Aorta (tissue), 5 donors: ENCODE measurements around the gene AUTS2. TPM values are rescaled to one million over a fixed set of nuclear protein-coding genes. Genes with fewer than 3 reads are reported as not detected.

Experiments used
- ATAC-seq: fragments of 200-7000 bp; cut with Tn5 transposase; one replicate; pipeline ENCODE4 v1.9.1; 2022; ENCODE audit warnings: moderate library complexity; ENCODE audit not compliant: low FRiP score
- DNase-seq, 2 donors: peaks; one replicate each; pipeline ENCODE4 v3.0.0-alpha.2; 2020
- H3K27ac ChIP-seq, 2 donors: one replicate each; pipeline ENCODE4 v1.5.1; 2013; ENCODE audit warnings: low read length in 2 of 2, mild to moderate bottlenecking in 2 of 2, moderate library complexity in 2 of 2, control low read depth in 1 of 2, inconsistent platforms in 1 of 2, low read depth in 1 of 2
- H3K27me3 ChIP-seq, 2 donors: one replicate each; pipeline ENCODE4 v1.6.1; 2013; ENCODE audit warnings: control low read depth in 1 of 2, low read length in 1 of 2, mild to moderate bottlenecking in 1 of 2, moderate library complexity in 1 of 2; ENCODE audit not compliant: insufficient read depth in 2 of 2, control insufficient read depth in 1 of 2
- H3K36me3 ChIP-seq, 2 donors: one replicate each; pipeline ENCODE4 v1.6.1; 2013; ENCODE audit warnings: control low read depth in 1 of 2, low read length in 1 of 2, mild to moderate bottlenecking in 1 of 2; ENCODE audit not compliant: insufficient read depth in 2 of 2, control insufficient read depth in 1 of 2
- H3K4me1 ChIP-seq, 2 donors: one replicate each; pipeline ENCODE4 v1.6.1; 2013; ENCODE audit warnings: low read length in 2 of 2, control low read depth in 1 of 2, mild to moderate bottlenecking in 1 of 2, moderate library complexity in 1 of 2; ENCODE audit not compliant: insufficient read depth in 2 of 2, control insufficient read depth in 1 of 2
- H3K4me3 ChIP-seq, 2 donors: one replicate each; pipeline ENCODE4 v1.5.1; 2013; ENCODE audit warnings: low read length in 2 of 2, control low read depth in 1 of 2, mild to moderate bottlenecking in 1 of 2
- H3K9me3 ChIP-seq: one replicate; pipeline ENCODE4 v1.6.1; 2013; ENCODE audit warnings: mild to moderate bottlenecking, low read length; ENCODE audit not compliant: control insufficient read depth
- WGBS, 2 donors: extraction: QIAGEN DNeasy Blood & Tissue Kit; methylation state at CpG; one replicate each; pipeline ENCODE4 v1.1.7; 2013; 5-methylcytosine and 5-hydroxymethylcytosine counted together
- intact Hi-C, 2 donors: fragments of 100-400 bp; cut with DNase I; formaldehyde crosslinking; loops; one replicate each; pipeline versions ENCODE4 v1.14.2 to v1.15.0; 2022
- polyA plus RNA-seq, 2 donors: library from polyadenylated mRNA; stranded (reverse); fragments of 200-250 nt; gene quantifications; one replicate each; pipeline ENCODE4 v1.2.3, GENCODE V29; 2013
- total RNA-seq, 2 donors: library from RNA; stranded (reverse); fragmentation: NEBNext Ultra II Directional; extraction: Animal tissue kit (Norgen Biotek cat#: 25700); gene quantifications; one replicate each; pipeline ENCODE4 v1.2.1, GENCODE V29; 2021
- donor health status: healthy with polysubstance abuse.
- donor health status: Bipolar disorder and iron deficiency.
- donor health status: DM: no; HTN: no; CAD: no.
- donor health status: DM: no; HTN: no; CAD: no.
- donor health status: DM: yes; HTN: yes; CAD: no.

The AUTS2 gene
- total and polyA plus RNA-seq, 4 donors, result 3.9 to 102 (median 57.0) TPM

- intact Hi-C loops, result loop anchor here in 1 of 2 donors (5.0 kb wide), 1 partner anchor 298 kb away; no protein-coding TSS in a partner anchor
- H3K9me3 ChIP-seq, result no peaks in the 10 kb centered on the region
- ATAC-seq (no peak), DNase-seq (no peak)
- H3K27me3 ChIP-seq, result no peaks in the 10 kb centered on the region
- H3K4me3 ChIP-seq, result no peak overlapping the region
- no peak overlapping the region for H3K27ac ChIP-seq
- H3K4me1 ChIP-seq, result peaks cover 12 to 20% of the 10 kb centered on the region in 2 donors
- no peaks in the 10 kb centered on the region for H3K36me3 ChIP-seq
Measured at GRCh38 chr7:70393956-70394355, 795.7 kb downstream of the AUTS2 start.

- no peaks in the 10 kb centered on the region for H3K36me3 ChIP-seq
- intact Hi-C loops, result no loop called here
- DNase-seq (no peak), ATAC-seq (no peak)
- no peak overlapping the region for H3K27ac ChIP-seq
- H3K9me3 ChIP-seq, result no peaks in the 10 kb centered on the region
- H3K4me1 ChIP-seq, result no peaks in the 10 kb centered on the region
- WGBS, 2 donors, result 88 to 90% methylated on average over 4 of the region's 4 CpGs
- H3K27me3 ChIP-seq, result no peaks in the 10 kb centered on the region
- no peak overlapping the region for H3K4me3 ChIP-seq
Measured at GRCh38 chr7:70400829-70401380, 802.6 kb downstream of the AUTS2 start.

GRCh38 chr7:70402069-70402468, 803.8 kb downstream of the AUTS2 start:
- ATAC-seq (no peak), DNase-seq (no peak)
- Histone ChIP-seq H3K27ac (no peak overlapping the region), H3K9me3 (no peaks in the 10 kb centered on the region), H3K4me1 (no peaks in the 10 kb centered on the region), H3K4me3 (no peak overlapping the region), H3K36me3 (no peaks in the 10 kb centered on the region), H3K27me3 (no peaks in the 10 kb centered on the region)
- intact Hi-C loops, result no loop called here
- 89% methylated on average over 3 of the region's 3 CpGs for WGBS, 2 donors

GRCh38 chr7:70405241-70405640, 807.0 kb downstream of the AUTS2 start:
- 55 to 59% methylated on average over 5 of the region's 5 CpGs for WGBS, 2 donors
- ATAC-seq (no peak), DNase-seq (no peak)

GRCh38 chr7:70406186-70406949, 808.1 kb downstream of the AUTS2 start:
- 95 to 96% methylated on average over 12 of the region's 12 CpGs for WGBS, 2 donors
- Histone ChIP-seq H3K27ac (no peak overlapping the region), H3K27me3 (no peaks in the 10 kb centered on the region), H3K4me3 (no peak overlapping the region), H3K36me3 (no peaks in the 10 kb centered on the region), H3K4me1 (no peaks in the 10 kb centered on the region), H3K9me3 (no peaks in the 10 kb centered on the region)
- intact Hi-C loops, result no loop called here
- ATAC-seq, result no peak
- no peak for DNase-seq

More at GRCh38 chr7:70405241-70405640, 807.0 kb downstream of the AUTS2 start:
- no peaks in the 10 kb centered on the region for H3K27me3 ChIP-seq
- no peaks in the 10 kb centered on the region for H3K36me3 ChIP-seq
- H3K9me3 ChIP-seq, result no peaks in the 10 kb centered on the region
- no peak overlapping the region for H3K27ac ChIP-seq
- H3K4me1 ChIP-seq, result no peaks in the 10 kb centered on the region
- intact Hi-C loops, result no loop called here
- no peak overlapping the region for H3K4me3 ChIP-seq

- no peak for ATAC-seq
- WGBS, 2 donors, result 95 to 98% methylated on average over 4 of the region's 4 CpGs
- H3K27ac ChIP-seq, result no peak overlapping the region
- no peaks in the 10 kb centered on the region for H3K4me1 ChIP-seq
- no peaks in the 10 kb centered on the region for H3K36me3 ChIP-seq
- H3K4me3 ChIP-seq, result no peak overlapping the region
- no peak for DNase-seq
- H3K27me3 ChIP-seq, result no peaks in the 10 kb centered on the region
- intact Hi-C loops, result no loop called here
- H3K9me3 ChIP-seq, result no peaks in the 10 kb centered on the region
Measured at GRCh38 chr7:70406950-70407209, 808.6 kb downstream of the AUTS2 start.

- Histone ChIP-seq H3K4me3 (no peak overlapping the region), H3K36me3 (no peaks in the 10 kb centered on the region), H3K27ac (no peak overlapping the region), H3K4me1 (no peaks in the 10 kb centered on the region), H3K9me3 (no peaks in the 10 kb centered on the region), H3K27me3 (no peaks in the 10 kb centered on the region)
- DNase-seq (no peak), ATAC-seq (no peak)
- intact Hi-C loops, result no loop called here
- 95 to 98% methylated on average over 2 of the region's 2 CpGs for WGBS, 2 donors
Measured at GRCh38 chr7:70408477-70408876, 810.2 kb downstream of the AUTS2 start.

GRCh38 chr7:70408891-70409290, 810.6 kb downstream of the AUTS2 start:
- no peaks in the 10 kb centered on the region for H3K27me3 ChIP-seq
- H3K27ac ChIP-seq, result no peak overlapping the region
- ATAC-seq (no peak), DNase-seq (no peak)
- 96% methylated on average over 3 of the region's 3 CpGs for WGBS, 2 donors
- no peaks in the 10 kb centered on the region for H3K36me3 ChIP-seq
- no peaks in the 10 kb centered on the region for H3K4me1 ChIP-seq
- intact Hi-C loops, result no loop called here
- no peaks in the 10 kb centered on the region for H3K9me3 ChIP-seq
- H3K4me3 ChIP-seq, result no peak overlapping the region

GRCh38 chr7:70410134-70410750, 812.0 kb downstream of the AUTS2 start:
- Histone ChIP-seq H3K27me3 (no peaks in the 10 kb centered on the region), H3K4me3 (no peak overlapping the region), H3K36me3 (no peaks in the 10 kb centered on the region), H3K4me1 (no peaks in the 10 kb centered on the region), H3K9me3 (no peaks in the 10 kb centered on the region), H3K27ac (no peak overlapping the region)
- 95 to 98% methylated on average over 8 of the region's 8 CpGs for WGBS, 2 donors
- intact Hi-C loops, result no loop called here
- DNase-seq (no peak), ATAC-seq (no peak)
